HUES64 (cell line): ENCODE measurements around the gene SPTAN1.

ENCODE experiments used
- H3K27ac ChIP-seq: 2 replicates; pipeline ENCODE4 v1.7.0; 2013; ENCODE audit warnings: low read depth, low read length, inconsistent platforms
- H3K27me3 ChIP-seq: 2 replicates; pipeline ENCODE4 v1.6.1; 2013; ENCODE audit warnings: mild to moderate bottlenecking, low read length; ENCODE audit not compliant: insufficient read depth
- H3K36me3 ChIP-seq: 2 replicates; pipeline ENCODE4 v1.6.1; 2013; ENCODE audit warnings: mild to moderate bottlenecking, low read length; ENCODE audit not compliant: insufficient read depth
- H3K4me1 ChIP-seq: 2 replicates; pipeline ENCODE4 v1.6.1; 2013; ENCODE audit warnings: mild to moderate bottlenecking, low read length, moderate library complexity; ENCODE audit not compliant: insufficient read depth
- H3K4me3 ChIP-seq: 2 replicates; pipeline ENCODE4 v1.5.1; 2013; ENCODE audit warnings: mild to moderate bottlenecking, low read length, moderate library complexity
- H3K9ac ChIP-seq: 2 replicates; pipeline ENCODE4 v1.6.1; 2013; ENCODE audit warnings: mild to moderate bottlenecking, low read depth, low read length
- H3K9me3 ChIP-seq: 2 replicates; pipeline ENCODE4 v1.6.1; 2013; ENCODE audit warnings: low read depth, low read length; ENCODE audit not compliant: insufficient read depth
- WGBS: fragments of 150-250, 120-280 bp; methylation state at CpG from one replicate; pipeline ENCODE4 v1.1.7; 2013; ENCODE audit warnings: missing lambda C conversion rate; 5-methylcytosine and 5-hydroxymethylcytosine counted together

SPTAN1 gene

DNA sequence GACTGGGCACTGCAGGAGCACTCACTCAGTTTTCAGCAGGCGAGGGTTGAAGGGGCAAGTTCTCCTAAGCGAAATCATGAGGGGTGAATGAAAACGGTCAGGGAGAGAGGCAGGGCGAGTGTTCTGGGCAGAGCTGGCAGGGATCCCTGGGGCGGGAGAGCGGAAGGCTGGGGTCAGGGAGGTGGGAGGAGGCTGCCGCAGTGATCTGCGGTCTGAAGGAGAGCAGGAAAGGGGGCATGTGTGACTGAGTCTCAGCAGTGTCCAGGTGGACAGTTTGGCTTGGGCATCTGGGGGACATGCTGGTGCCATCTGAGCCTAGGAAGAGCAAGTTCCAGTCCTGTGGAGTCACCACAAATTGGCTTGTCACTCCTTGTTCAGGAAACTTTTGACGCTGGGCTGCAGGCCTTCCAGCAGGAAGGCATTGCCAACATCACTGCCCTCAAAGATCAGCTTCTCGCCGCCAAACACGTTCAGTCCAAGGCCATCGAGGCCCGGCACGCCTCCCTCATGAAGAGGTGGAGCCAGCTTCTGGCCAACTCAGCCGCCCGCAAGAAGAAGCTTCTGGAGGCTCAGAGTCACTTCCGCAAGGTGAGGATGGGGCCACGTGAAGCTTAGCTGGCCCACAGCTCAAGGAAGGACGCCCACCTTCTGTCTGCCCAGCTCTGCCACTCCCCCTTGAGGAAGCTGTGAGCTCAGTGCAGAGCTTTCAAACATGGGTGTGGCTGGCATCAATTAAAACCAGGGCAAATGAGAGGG is 73.2 kb downstream of the SPTAN1 start:
- no peaks in the 10 kb centered on the region for H3K27me3 ChIP-seq
- 93% methylated on average over 20 of the region's 20 CpGs for WGBS
- no peak overlapping the region for H3K27ac ChIP-seq
- H3K4me3 ChIP-seq, result no peak overlapping the region
- H3K36me3 ChIP-seq, result peaks cover 96% of the 10 kb centered on the region
- no peaks in the 10 kb centered on the region; the same call in 1 of the 2 replicates for H3K4me1 ChIP-seq
- no peak overlapping the region for H3K9ac ChIP-seq
- no peaks in the 10 kb centered on the region for H3K9me3 ChIP-seq

DNA sequence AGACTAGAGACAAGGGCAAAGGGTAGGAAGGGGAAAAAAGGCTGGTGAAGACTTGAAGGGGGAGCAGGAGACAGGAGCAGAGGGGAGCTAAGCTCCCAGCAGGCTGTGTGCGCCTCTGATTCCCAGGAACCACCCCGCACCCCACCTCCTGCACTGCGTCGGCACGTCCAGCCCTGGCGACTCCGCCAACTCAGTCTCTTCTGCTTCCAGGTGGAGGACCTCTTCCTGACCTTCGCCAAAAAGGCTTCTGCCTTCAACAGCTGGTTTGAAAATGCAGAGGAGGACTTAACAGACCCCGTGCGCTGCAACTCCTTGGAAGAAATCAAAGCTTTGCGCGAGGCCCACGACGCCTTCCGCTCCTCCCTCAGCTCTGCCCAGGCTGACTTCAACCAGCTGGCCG is 73.8 kb downstream of the SPTAN1 start:
- 90% methylated on average over 16 of the region's 16 CpGs for WGBS
- Histone ChIP-seq H3K4me1 (no peaks in the 10 kb centered on the region; the same call in 1 of the 2 replicates), H3K9ac (no peak overlapping the region), H3K27me3 (no peaks in the 10 kb centered on the region), H3K4me3 (no peak overlapping the region), H3K36me3 (peaks cover 92% of the 10 kb centered on the region), H3K27ac (no peak overlapping the region), H3K9me3 (no peaks in the 10 kb centered on the region)

DNA sequence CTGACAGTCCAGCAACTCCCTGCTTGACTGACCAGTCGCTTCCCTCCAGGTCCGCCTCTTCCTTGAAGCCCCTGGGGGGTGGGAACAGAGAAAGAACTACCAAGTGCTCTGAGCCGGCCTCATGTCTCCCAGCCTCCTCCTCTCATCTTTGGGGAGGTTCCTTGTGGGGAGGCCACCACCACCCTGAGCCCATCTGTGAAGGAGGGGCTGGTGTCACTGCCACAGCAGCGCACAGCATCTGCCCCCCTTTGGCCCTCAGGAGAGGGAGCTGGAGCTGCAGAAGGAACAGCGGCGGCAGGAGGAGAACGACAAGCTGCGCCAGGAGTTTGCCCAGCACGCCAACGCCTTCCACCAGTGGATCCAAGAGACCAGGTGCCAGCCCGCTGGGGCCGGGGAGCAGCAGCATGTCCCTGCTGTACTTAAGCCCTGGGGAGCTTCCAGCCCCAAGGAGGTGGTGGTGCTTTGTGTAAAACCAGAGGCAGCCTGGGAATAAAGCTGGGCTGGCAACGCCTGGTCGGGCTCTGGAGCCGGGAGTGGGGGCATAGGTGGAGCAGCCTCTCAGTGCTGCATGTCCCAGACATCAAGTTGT is 74.8 kb downstream of the SPTAN1 start:
- 95% methylated on average over 15 of the region's 15 CpGs for WGBS
- H3K36me3 ChIP-seq, result peaks cover 91% of the 10 kb centered on the region

DNA sequence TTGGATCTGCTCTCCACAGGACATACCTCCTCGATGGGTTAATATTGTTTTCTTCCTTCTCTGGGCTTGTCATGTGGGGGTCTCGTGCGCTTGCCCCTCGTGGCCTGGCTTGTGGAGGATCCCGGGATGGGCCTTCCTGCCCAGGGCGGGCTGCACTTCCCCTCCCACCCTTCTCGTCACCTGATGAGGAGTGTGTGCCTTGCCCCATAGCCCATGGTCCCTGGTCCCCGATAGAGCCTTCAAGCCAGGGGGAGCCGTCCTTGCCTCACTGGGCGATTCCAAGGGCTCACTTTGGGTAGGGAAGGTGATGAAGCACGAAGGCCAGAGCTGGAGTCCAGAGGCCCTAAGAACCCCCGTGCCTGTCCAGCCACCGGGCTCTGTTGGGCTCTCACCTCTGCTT is 75.5 kb downstream of the SPTAN1 start:
- H3K4me1 ChIP-seq, result no peaks in the 10 kb centered on the region; the same call in 1 of the 2 replicates
- no peak overlapping the region for H3K9ac ChIP-seq
- WGBS, result 92% methylated on average over 13 of the region's 13 CpGs
- H3K27ac ChIP-seq, result no peak overlapping the region
- no peaks in the 10 kb centered on the region for H3K9me3 ChIP-seq
- no peaks in the 10 kb centered on the region for H3K27me3 ChIP-seq
- H3K36me3 ChIP-seq, result peaks cover 94% of the 10 kb centered on the region
- H3K4me3 ChIP-seq, result no peak overlapping the region

More for the DNA sequence above, 74.8 kb downstream of the SPTAN1 start:
- Histone ChIP-seq H3K9ac (no peak overlapping the region), H3K4me1 (no peaks in the 10 kb centered on the region; the same call in 1 of the 2 replicates), H3K9me3 (no peaks in the 10 kb centered on the region), H3K27ac (no peak overlapping the region), H3K4me3 (no peak overlapping the region), H3K27me3 (no peaks in the 10 kb centered on the region)

DNA sequence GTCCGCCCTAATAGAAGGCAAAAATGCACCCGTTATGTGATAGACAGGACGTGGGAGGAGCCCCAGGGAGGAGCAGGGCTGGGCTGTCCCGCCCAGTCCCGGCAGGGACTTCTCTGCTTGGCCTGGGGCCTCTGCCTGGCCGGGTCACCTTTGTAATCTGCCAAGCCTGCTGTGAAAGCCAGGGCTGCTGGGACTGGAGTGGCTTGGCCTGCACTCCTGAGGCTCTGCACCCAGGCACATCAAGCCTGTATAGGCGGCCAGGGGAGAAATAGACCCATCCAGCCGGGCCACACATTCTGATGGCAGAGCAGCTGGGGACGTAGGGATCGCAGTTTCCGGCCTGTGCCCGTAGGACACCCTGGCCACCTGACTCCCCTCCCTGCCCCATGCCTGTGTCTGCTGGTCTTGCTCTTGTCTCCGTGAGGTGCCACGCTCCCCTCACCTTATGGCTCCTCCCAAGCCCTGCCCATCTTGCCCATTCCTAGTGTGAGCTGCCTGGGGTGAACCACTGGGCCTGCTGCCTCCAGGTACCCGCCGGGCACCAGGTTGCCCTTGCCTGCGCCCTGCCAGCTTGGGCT is 76.2 kb downstream of the SPTAN1 start:
- no peak overlapping the region for H3K9ac ChIP-seq
- no peaks in the 10 kb centered on the region for H3K9me3 ChIP-seq
- H3K4me3 ChIP-seq, result no peak overlapping the region
- H3K4me1 ChIP-seq, result no peaks in the 10 kb centered on the region; the same call in 1 of the 2 replicates
- H3K27me3 ChIP-seq, result no peaks in the 10 kb centered on the region
- no peak overlapping the region for H3K27ac ChIP-seq
- 84% methylated on average over 17 of the region's 17 CpGs for WGBS
- H3K36me3 ChIP-seq, result peaks cover 95% of the 10 kb centered on the region

DNA sequence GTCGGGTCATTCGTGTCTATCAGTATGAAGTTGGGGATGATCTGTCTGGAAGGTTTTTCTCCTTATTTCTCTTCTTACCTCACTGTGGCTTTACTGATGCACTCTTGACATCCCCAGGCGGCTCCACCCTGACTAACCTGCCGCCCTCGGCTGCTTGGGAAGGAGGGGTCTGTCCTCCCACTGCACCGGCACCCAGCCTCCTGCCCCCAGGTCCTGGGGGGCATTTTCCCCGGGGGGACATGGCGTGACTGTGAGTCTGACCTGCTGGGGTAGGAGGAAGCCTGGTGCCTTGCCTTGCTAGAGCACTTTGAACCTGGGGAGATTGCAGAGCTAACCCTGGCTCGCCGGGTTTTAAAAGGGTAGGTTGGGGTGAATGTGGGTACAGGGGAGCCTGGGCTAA is 76.7 kb downstream of the SPTAN1 start:
- Histone ChIP-seq H3K9me3 (no peaks in the 10 kb centered on the region), H3K9ac (no peak overlapping the region), H3K4me1 (no peaks in the 10 kb centered on the region; the same call in 1 of the 2 replicates), H3K27ac (no peak overlapping the region), H3K27me3 (no peaks in the 10 kb centered on the region), H3K36me3 (peaks cover 95% of the 10 kb centered on the region), H3K4me3 (no peak overlapping the region)
- WGBS, result 92% methylated on average over 8 of the region's 10 CpGs

DNA sequence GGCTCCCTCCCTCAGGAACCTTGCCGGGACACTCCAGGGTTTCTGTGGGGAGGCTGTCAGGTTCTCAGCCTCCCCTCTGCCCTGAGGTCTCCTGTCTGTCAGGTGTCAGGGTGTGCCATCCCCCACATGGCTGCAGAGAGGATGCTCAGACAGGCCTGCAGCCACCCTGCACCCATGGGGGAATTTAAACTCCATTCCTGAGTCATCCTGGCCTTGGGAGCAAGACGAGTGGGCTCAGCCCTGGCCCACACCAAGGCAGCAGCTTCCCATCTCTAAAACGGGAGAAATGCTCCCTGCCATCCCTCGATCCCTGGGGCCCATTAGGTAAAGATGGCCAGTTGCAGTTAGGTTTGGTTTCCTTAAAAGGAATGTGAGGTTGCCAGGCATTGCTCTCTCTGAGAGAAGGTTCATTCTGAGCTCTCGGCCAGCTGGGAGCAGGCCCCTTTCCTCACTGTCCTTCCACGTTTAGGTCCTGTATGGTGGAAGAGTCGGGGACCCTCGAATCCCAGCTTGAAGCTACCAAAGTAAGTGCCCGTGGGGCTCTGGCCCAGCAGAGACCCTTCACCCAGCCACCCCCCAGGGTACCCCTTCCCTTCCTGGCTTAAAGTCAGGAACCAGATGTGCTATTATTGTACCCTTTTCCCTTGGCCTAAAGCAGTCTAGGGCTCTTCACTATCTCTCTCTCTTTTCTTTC is 77.6 kb downstream of the SPTAN1 start:
- H3K27me3 ChIP-seq, result no peaks in the 10 kb centered on the region
- H3K4me1 ChIP-seq, result peaks cover 2% of the 10 kb centered on the region; the same call in 1 of the 2 replicates
- no peak overlapping the region for H3K9ac ChIP-seq
- H3K4me3 ChIP-seq, result no peak overlapping the region
- H3K9me3 ChIP-seq, result no peaks in the 10 kb centered on the region
- no peak overlapping the region for H3K27ac ChIP-seq
- peaks cover 95% of the 10 kb centered on the region for H3K36me3 ChIP-seq
- 86% methylated on average over 9 of the region's 9 CpGs for WGBS

DNA sequence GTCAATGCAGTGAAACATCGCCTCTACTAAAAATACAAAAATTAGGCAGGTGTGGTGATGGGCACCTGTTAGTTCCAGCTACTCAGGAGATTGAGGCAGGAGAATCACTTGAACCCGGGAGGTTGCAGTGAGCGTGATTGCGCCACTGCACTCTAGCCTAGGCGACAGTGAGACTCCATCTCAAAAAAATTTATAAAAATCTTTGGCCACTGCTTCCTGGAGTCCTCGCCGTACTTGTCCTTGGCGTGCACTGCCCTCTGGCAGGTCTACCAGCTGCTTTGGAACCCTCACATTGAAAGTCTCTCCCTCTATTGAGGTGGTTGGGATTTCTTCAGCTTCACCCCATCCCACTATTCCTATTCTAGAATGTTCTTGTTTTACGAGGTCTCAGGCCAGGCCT is 79.2 kb downstream of the SPTAN1 start:
- Histone ChIP-seq H3K9me3 (no peaks in the 10 kb centered on the region), H3K27me3 (no peaks in the 10 kb centered on the region), H3K36me3 (peaks cover 80% of the 10 kb centered on the region), H3K27ac (no peak overlapping the region), H3K4me3 (no peak overlapping the region), H3K4me1 (peaks cover 8% of the 10 kb centered on the region), H3K9ac (no peak overlapping the region)
- WGBS, result 97% methylated on average over 9 of the region's 9 CpGs

DNA sequence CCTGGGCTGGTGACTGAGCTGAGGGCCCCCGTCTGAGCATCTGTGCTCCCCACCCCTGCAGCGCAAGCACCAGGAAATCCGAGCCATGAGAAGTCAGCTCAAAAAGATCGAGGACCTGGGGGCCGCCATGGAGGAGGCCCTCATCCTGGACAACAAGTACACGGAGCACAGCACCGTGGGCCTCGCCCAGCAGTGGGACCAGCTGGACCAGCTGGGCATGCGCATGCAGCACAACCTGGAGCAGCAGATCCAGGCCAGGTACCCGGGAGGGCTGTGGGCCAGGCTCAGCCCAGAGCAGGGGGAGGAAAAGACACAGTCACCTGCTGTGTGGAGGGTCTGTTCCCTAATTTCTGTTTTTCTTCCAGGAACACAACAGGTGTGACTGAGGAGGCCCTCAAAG is 79.7 kb downstream of the SPTAN1 start:
- WGBS, result 95% methylated on average over 10 of the region's 10 CpGs
- Histone ChIP-seq H3K9ac (no peak overlapping the region), H3K4me3 (no peak overlapping the region), H3K36me3 (peaks cover 79% of the 10 kb centered on the region), H3K9me3 (no peaks in the 10 kb centered on the region), H3K27ac (no peak overlapping the region), H3K4me1 (peaks cover 8% of the 10 kb centered on the region), H3K27me3 (no peaks in the 10 kb centered on the region)

DNA sequence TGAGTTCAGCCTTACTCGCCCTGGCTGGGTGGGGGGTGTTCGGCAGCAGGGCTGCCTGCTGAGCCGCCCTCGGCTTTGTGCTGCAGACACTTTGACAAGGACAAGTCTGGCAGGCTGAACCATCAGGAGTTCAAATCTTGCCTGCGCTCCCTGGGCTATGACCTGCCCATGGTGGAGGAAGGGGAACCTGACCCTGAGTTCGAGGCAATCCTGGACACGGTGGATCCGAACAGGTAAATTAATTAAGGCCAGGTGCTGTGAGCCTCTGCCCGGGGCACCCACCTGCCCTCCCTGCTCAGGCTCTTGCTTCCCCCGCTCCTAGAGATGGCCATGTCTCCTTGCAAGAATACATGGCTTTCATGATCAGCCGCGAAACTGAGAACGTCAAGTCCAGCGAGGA is 80.1 kb downstream of the SPTAN1 start:
- no peaks in the 10 kb centered on the region for H3K27me3 ChIP-seq
- peaks cover 8% of the 10 kb centered on the region for H3K4me1 ChIP-seq
- 97% methylated on average over 14 of the region's 14 CpGs for WGBS
- H3K36me3 ChIP-seq, result peaks cover 79% of the 10 kb centered on the region
- H3K27ac ChIP-seq, result no peak overlapping the region
- no peak overlapping the region for H3K4me3 ChIP-seq
- H3K9ac ChIP-seq, result no peak overlapping the region
- no peaks in the 10 kb centered on the region for H3K9me3 ChIP-seq

DNA sequence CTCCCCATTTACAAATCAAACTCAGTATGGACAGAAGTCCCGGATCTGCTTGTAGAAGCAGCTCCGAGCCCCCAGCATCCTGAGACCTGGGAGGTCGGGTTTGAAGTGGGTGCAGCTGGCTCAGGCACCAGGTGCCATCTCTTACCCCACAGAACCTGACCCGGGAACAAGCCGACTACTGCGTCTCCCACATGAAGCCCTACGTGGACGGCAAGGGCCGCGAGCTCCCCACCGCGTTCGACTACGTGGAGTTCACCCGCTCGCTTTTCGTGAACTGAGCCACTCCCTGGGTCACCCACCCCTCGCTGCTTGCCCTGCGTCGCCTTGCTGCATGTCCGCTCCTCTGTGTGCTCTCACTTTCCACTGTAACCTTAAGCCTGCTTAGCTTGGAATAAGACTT is 80.7 kb downstream of the SPTAN1 start:
- peaks cover 78% of the 10 kb centered on the region for H3K36me3 ChIP-seq
- H3K9me3 ChIP-seq, result no peaks in the 10 kb centered on the region
- no peaks in the 10 kb centered on the region for H3K27me3 ChIP-seq
- WGBS, result 95% methylated on average over 21 of the region's 21 CpGs
- H3K4me1 ChIP-seq, result peaks cover 8% of the 10 kb centered on the region
- H3K27ac ChIP-seq, result no peak overlapping the region
- no peak overlapping the region for H3K9ac ChIP-seq
- H3K4me3 ChIP-seq, result no peak overlapping the region
